Measurements from ENCODE around the gene CACTIN.
A peak's percentile ranks its signal among the peaks of the same experiment; 100 is the strongest.

The CACTIN gene

GRCh38 chr19:3642987-3643673 is 16.5 kb upstream of the CACTIN start:
- H2BK12ac ChIP-seq (ENCODE audit: low read length in 2 of 2), result no peak overlapping the region
- no peaks in the 10 kb centered on the region for H3K9me3 ChIP-seq (ENCODE audit: control insufficient read depth, low read length)
- H3K18ac ChIP-seq (ENCODE audit: low read depth in 1 of 2, low read length in 2 of 2), result no peak overlapping the region
- 82% methylated on average over 34 of the region's 36 CpGs for WGBS
- H2BK120ac ChIP-seq (ENCODE audit: low read depth, low read length), result no peak overlapping the region
- no peak overlapping the region for H3K9ac ChIP-seq (ENCODE audit: low read length)
- H3K27ac ChIP-seq (ENCODE audit: low read length, poor library complexity, severe bottlenecking), result no peak overlapping the region
- H3K23ac ChIP-seq (ENCODE audit: low read length in 2 of 2), result no peak overlapping the region
- peaks cover 5% of the 10 kb centered on the region for H3K4me1 ChIP-seq (ENCODE audit: control insufficient read depth, insufficient read depth, low read depth, low read length)
- no peak overlapping the region for H3K4me3 ChIP-seq (ENCODE audit: insufficient read depth in 1 of 2, low read depth in 1 of 2, low read length in 2 of 2)
- H4K91ac ChIP-seq (ENCODE audit: low read length), result no peak overlapping the region
- H3K27me3 ChIP-seq (ENCODE audit: control insufficient read depth in 1 of 2, insufficient read depth in 1 of 2, low read length in 2 of 2), result no peaks in the 10 kb centered on the region
- H3K79me1 ChIP-seq (replicated peaks; ENCODE audit: low read length, poor library complexity, severe bottlenecking), result peaks cover 61% of the 10 kb centered on the region
- no peak overlapping the region for H2AFZ ChIP-seq (ENCODE audit: low read depth, low read length)
- DNase-seq, result peak; percentile 14
- H3K36me3 ChIP-seq (ENCODE audit: control insufficient read depth in 1 of 2, insufficient read depth in 2 of 2, low read depth in 1 of 2, low read length in 2 of 2), result peaks cover 60 to 94% of the 10 kb centered on the region in 2 experiments
- no peak overlapping the region for H3K4ac ChIP-seq (ENCODE audit: low read depth in 1 of 2, low read length in 2 of 2)
- no peak overlapping the region for H2BK5ac ChIP-seq (ENCODE audit: low read depth, low read length, poor library complexity, severe bottlenecking)
- H2BK15ac ChIP-seq (ENCODE audit: low read depth, poor library complexity, severe bottlenecking), result no peak overlapping the region
- no peak overlapping the region for H3K14ac ChIP-seq (ENCODE audit: low read length in 2 of 2)
- no peak overlapping the region for H3K4me2 ChIP-seq (ENCODE audit: low read length, poor library complexity, severe bottlenecking)
- no peak overlapping the region for H4K8ac ChIP-seq (ENCODE audit: low read length)
- H2AK5ac ChIP-seq (ENCODE audit: low read length, severe bottlenecking), result no peak overlapping the region

DNA sequence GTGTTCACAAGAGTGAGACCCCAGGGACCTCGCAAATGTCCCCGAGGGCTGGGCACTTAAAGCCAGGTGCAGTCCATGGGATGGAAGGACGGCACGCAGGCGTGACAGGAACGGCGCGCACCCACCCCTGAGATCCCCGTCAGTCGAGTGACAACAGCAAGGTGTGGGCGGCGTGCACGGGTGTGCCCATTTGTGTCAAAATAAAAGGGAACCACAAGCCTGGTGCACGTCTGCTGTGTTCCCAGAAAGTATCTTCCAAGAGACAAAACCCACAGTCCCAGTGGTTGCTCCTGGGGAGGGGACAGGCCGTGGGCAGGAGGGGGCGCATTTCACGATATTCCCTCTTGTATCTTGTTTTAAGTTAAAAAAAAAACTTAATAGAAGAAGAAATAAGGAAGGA is 15.7 kb upstream of the CACTIN start:
- Histone ChIP-seq H2BK15ac (ENCODE audit: low read depth, poor library complexity, severe bottlenecking) (no peak overlapping the region), H2AFZ (ENCODE audit: low read depth, low read length) (no peak overlapping the region), H3K27ac (ENCODE audit: low read length, poor library complexity, severe bottlenecking) (no peak overlapping the region), H2BK120ac (ENCODE audit: low read depth, low read length) (no peak overlapping the region), H3K23ac (ENCODE audit: low read length in 2 of 2) (no peak overlapping the region), H3K36me3 (ENCODE audit: control insufficient read depth in 1 of 2, insufficient read depth in 2 of 2, low read depth in 1 of 2, low read length in 2 of 2) (peaks cover 60 to 94% of the 10 kb centered on the region in 2 experiments), H3K4me3 (ENCODE audit: insufficient read depth in 1 of 2, low read depth in 1 of 2, low read length in 2 of 2) (no peak overlapping the region), H3K4me1 (ENCODE audit: control insufficient read depth, insufficient read depth, low read depth, low read length) (peaks cover 5% of the 10 kb centered on the region), H2BK5ac (ENCODE audit: low read depth, low read length, poor library complexity, severe bottlenecking) (no peak overlapping the region), H3K9me3 (ENCODE audit: control insufficient read depth, low read length) (no peaks in the 10 kb centered on the region), H3K79me1 (replicated peaks; ENCODE audit: low read length, poor library complexity, severe bottlenecking) (peaks cover 61% of the 10 kb centered on the region), H3K4ac (ENCODE audit: low read depth in 1 of 2, low read length in 2 of 2) (no peak overlapping the region), H3K18ac (ENCODE audit: low read depth in 1 of 2, low read length in 2 of 2) (no peak overlapping the region), H2AK5ac (ENCODE audit: low read length, severe bottlenecking) (no peak overlapping the region), H2BK12ac (ENCODE audit: low read length in 2 of 2) (no peak overlapping the region), H3K14ac (ENCODE audit: low read length in 2 of 2) (no peak overlapping the region), H4K91ac (ENCODE audit: low read length) (no peak overlapping the region), H4K8ac (ENCODE audit: low read length) (no peak overlapping the region), H3K27me3 (ENCODE audit: control insufficient read depth in 1 of 2, insufficient read depth in 1 of 2, low read length in 2 of 2) (no peaks in the 10 kb centered on the region), H3K9ac (ENCODE audit: low read length) (no peak overlapping the region), H3K4me2 (ENCODE audit: low read length, poor library complexity, severe bottlenecking) (no peak overlapping the region)
- no peak for DNase-seq
- WGBS, result 97% methylated on average over 14 of the region's 17 CpGs

DNA sequence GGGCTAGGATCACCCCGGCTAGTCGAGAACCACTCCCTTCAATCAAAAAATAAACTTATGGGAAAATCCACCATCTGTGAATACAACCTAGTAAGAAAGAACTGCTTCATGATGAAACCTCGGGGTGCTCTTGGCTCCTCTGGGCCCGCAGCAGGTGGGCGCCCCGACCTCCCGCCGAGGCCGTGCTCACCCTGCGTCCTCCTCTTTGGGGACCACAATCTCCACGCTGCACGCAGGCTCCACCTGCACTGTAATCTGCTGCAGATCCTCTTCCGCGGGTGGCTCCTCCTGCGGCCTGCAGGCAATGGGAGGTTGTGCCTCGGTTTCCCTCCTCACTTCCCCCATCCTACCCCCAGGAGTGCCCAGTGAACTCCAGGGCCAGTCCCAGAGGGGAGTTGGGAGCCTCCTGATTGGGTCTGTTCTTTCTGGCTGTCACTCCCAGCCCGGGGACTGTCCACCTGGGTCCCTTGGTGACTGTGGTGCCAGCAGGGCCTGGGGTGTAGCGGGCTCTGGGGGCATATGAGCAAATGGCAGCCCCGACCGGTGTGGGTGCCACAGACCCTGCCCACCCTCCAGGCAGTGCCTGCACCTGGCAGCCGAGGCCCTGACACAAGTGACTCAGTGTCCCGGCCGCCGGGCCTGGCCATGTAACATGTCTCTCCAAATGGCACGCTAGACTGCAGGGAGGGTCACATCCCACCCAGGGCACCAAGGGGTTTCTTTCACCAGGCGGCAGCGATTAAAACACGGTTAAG is 15.1 kb upstream of the CACTIN start:
- WGBS, result 96% methylated on average over 28 of the region's 28 CpGs
- Histone ChIP-seq H3K4me2 (ENCODE audit: low read length, poor library complexity, severe bottlenecking) (no peak overlapping the region), H3K27ac (ENCODE audit: low read length, poor library complexity, severe bottlenecking) (no peak overlapping the region), H2BK15ac (ENCODE audit: low read depth, poor library complexity, severe bottlenecking) (no peak overlapping the region), H3K79me1 (replicated peaks; ENCODE audit: low read length, poor library complexity, severe bottlenecking) (peaks cover 62% of the 10 kb centered on the region), H3K9me3 (ENCODE audit: control insufficient read depth, low read length) (no peaks in the 10 kb centered on the region), H2BK12ac (ENCODE audit: low read length in 2 of 2) (no peak overlapping the region), H3K9ac (ENCODE audit: low read length) (no peak overlapping the region), H3K14ac (ENCODE audit: low read length in 2 of 2) (no peak overlapping the region), H4K8ac (ENCODE audit: low read length) (no peak overlapping the region), H3K27me3 (ENCODE audit: control insufficient read depth in 1 of 2, insufficient read depth in 1 of 2, low read length in 2 of 2) (no peaks in the 10 kb centered on the region), H3K4me3 (ENCODE audit: insufficient read depth in 1 of 2, low read depth in 1 of 2, low read length in 2 of 2) (no peak overlapping the region), H2AFZ (ENCODE audit: low read depth, low read length) (no peak overlapping the region), H3K4me1 (ENCODE audit: control insufficient read depth, insufficient read depth, low read depth, low read length) (peaks cover 5% of the 10 kb centered on the region), H3K36me3 (ENCODE audit: control insufficient read depth in 1 of 2, insufficient read depth in 2 of 2, low read depth in 1 of 2, low read length in 2 of 2) (peaks cover 63 to 94% of the 10 kb centered on the region in 2 experiments), H2AK5ac (ENCODE audit: low read length, severe bottlenecking) (no peak overlapping the region), H3K23ac (ENCODE audit: low read length in 2 of 2) (no peak overlapping the region), H3K4ac (ENCODE audit: low read depth in 1 of 2, low read length in 2 of 2) (no peak overlapping the region), H2BK5ac (ENCODE audit: low read depth, low read length, poor library complexity, severe bottlenecking) (no peak overlapping the region), H4K91ac (ENCODE audit: low read length) (no peak overlapping the region), H3K18ac (ENCODE audit: low read depth in 1 of 2, low read length in 2 of 2) (no peak overlapping the region), H2BK120ac (ENCODE audit: low read depth, low read length) (no peak overlapping the region)
- no peak for DNase-seq

- no peak overlapping the region for H3K4me2 ChIP-seq (ENCODE audit: low read length, poor library complexity, severe bottlenecking)
- H3K27ac ChIP-seq (ENCODE audit: low read length, poor library complexity, severe bottlenecking), result no peak overlapping the region
- no peak overlapping the region for H3K9ac ChIP-seq (ENCODE audit: low read length)
- no peak overlapping the region for H3K4me3 ChIP-seq (ENCODE audit: insufficient read depth in 1 of 2, low read depth in 1 of 2, low read length in 2 of 2)
- H2BK120ac ChIP-seq (ENCODE audit: low read depth, low read length), result no peak overlapping the region
- no peaks in the 10 kb centered on the region for H3K9me3 ChIP-seq (ENCODE audit: control insufficient read depth, low read length)
- H2AK5ac ChIP-seq (ENCODE audit: low read length, severe bottlenecking), result no peak overlapping the region
- H3K18ac ChIP-seq (ENCODE audit: low read depth in 1 of 2, low read length in 2 of 2), result no peak overlapping the region
- H3K4ac ChIP-seq (ENCODE audit: low read depth in 1 of 2, low read length in 2 of 2), result no peak overlapping the region
- no peak overlapping the region for H3K23ac ChIP-seq (ENCODE audit: low read length in 2 of 2)
- 98% methylated on average over 12 of the region's 13 CpGs for WGBS
- H3K14ac ChIP-seq (ENCODE audit: low read length in 2 of 2), result no peak overlapping the region
- no peak overlapping the region for H2BK5ac ChIP-seq (ENCODE audit: low read depth, low read length, poor library complexity, severe bottlenecking)
- no peak overlapping the region for H4K91ac ChIP-seq (ENCODE audit: low read length)
- peaks cover 51 to 88% of the 10 kb centered on the region in 2 experiments for H3K36me3 ChIP-seq (ENCODE audit: control insufficient read depth in 1 of 2, insufficient read depth in 2 of 2, low read depth in 1 of 2, low read length in 2 of 2)
- no peak overlapping the region for H2AFZ ChIP-seq (ENCODE audit: low read depth, low read length)
- H2BK12ac ChIP-seq (ENCODE audit: low read length in 2 of 2), result no peak overlapping the region
- peaks cover 56% of the 10 kb centered on the region for H3K79me1 ChIP-seq (replicated peaks; ENCODE audit: low read length, poor library complexity, severe bottlenecking)
- H4K8ac ChIP-seq (ENCODE audit: low read length), result no peak overlapping the region
- peaks cover 3% of the 10 kb centered on the region for H3K4me1 ChIP-seq (ENCODE audit: control insufficient read depth, insufficient read depth, low read depth, low read length)
- no peaks in the 10 kb centered on the region for H3K27me3 ChIP-seq (ENCODE audit: control insufficient read depth in 1 of 2, insufficient read depth in 1 of 2, low read length in 2 of 2)
- no peak for DNase-seq
- H2BK15ac ChIP-seq (ENCODE audit: low read depth, poor library complexity, severe bottlenecking), result no peak overlapping the region
Measured at GRCh38 chr19:3639479-3639878, 12.9 kb upstream of the CACTIN start.

All from mesenchymal stem cell (in vitro differentiated cells and primary cell).